ENCODE results near the gene UBR3.

DNA sequence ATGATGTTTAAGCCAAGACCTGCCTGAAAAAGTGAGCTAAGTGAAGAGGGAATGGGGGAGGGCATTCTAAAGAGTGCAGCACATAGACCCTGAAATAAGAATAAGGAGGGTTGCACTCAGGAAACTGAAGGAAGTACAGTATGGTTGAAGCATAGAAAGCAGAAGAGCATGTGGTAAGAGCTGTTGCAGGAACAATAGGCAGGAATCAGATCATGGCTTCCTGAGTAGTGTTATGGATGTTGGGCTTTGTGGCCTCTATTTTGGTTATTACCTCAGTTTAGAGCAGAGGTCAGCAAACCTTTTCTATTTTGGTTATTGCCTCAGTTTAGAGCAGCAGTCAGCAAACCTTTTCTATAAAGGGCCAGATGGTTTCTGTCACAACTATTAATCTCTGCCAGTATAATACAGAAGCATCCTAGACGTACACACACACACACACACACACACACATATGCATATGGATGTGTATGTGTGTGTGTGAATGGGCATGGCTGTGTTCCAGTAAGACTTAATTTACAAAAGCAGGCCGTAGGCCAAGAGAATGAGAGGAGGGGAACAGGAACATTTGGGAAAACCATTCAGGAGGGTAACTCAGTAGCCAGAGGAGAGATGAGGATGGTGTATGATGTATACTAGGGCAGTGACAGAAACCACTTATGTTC lies 259.6 kb downstream of the UBR3 start:
- TF ChIP-seq, protein P1, sequence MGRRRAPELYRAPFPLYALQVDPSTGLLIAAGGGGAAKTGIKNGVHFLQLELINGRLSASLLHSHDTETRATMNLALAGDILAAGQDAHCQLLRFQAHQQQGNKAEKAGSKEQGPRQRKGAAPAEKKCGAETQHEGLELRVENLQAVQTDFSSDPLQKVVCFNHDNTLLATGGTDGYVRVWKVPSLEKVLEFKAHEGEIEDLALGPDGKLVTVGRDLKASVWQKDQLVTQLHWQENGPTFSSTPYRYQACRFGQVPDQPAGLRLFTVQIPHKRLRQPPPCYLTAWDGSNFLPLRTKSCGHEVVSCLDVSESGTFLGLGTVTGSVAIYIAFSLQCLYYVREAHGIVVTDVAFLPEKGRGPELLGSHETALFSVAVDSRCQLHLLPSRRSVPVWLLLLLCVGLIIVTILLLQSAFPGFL (CRISPR knock-in tag; IDR thresholded peaks at IDR 0.05; ENCODE audit: borderline replicate concordance): no peak
- TF ChIP-seq, protein P2, sequence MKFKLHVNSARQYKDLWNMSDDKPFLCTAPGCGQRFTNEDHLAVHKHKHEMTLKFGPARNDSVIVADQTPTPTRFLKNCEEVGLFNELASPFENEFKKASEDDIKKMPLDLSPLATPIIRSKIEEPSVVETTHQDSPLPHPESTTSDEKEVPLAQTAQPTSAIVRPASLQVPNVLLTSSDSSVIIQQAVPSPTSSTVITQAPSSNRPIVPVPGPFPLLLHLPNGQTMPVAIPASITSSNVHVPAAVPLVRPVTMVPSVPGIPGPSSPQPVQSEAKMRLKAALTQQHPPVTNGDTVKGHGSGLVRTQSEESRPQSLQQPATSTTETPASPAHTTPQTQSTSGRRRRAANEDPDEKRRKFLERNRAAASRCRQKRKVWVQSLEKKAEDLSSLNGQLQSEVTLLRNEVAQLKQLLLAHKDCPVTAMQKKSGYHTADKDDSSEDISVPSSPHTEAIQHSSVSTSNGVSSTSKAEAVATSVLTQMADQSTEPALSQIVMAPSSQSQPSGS (CRISPR knock-in tag; IDR thresholded peaks at IDR 0.05; ENCODE audit: borderline replicate concordance, low read depth): no peak
- TF ChIP-seq, protein P3, sequence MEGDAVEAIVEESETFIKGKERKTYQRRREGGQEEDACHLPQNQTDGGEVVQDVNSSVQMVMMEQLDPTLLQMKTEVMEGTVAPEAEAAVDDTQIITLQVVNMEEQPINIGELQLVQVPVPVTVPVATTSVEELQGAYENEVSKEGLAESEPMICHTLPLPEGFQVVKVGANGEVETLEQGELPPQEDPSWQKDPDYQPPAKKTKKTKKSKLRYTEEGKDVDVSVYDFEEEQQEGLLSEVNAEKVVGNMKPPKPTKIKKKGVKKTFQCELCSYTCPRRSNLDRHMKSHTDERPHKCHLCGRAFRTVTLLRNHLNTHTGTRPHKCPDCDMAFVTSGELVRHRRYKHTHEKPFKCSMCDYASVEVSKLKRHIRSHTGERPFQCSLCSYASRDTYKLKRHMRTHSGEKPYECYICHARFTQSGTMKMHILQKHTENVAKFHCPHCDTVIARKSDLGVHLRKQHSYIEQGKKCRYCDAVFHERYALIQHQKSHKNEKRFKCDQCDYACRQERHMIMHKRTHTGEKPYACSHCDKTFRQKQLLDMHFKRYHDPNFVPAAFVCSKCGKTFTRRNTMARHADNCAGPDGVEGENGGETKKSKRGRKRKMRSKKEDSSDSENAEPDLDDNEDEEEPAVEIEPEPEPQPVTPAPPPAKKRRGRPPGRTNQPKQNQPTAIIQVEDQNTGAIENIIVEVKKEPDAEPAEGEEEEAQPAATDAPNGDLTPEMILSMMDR (IDR thresholded peaks at IDR 0.05): no peak
- TF ChIP-seq, protein P4, sequence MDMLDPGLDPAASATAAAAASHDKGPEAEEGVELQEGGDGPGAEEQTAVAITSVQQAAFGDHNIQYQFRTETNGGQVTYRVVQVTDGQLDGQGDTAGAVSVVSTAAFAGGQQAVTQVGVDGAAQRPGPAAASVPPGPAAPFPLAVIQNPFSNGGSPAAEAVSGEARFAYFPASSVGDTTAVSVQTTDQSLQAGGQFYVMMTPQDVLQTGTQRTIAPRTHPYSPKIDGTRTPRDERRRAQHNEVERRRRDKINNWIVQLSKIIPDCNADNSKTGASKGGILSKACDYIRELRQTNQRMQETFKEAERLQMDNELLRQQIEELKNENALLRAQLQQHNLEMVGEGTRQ (CRISPR knock-in tag; IDR thresholded peaks at IDR 0.05): no peak
- TF ChIP-seq KAT7 (CRISPR knock-in tag; IDR thresholded peaks at IDR 0.05; ENCODE audit: borderline replicate concordance): no peak
- TF ChIP-seq NFYB (CRISPR knock-in tag; conservative IDR thresholded peaks at IDR 0.05; ENCODE audit: low read depth): no peak
- TF ChIP-seq, protein P5, sequence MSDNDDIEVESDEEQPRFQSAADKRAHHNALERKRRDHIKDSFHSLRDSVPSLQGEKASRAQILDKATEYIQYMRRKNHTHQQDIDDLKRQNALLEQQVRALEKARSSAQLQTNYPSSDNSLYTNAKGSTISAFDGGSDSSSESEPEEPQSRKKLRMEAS (CRISPR knock-in tag; IDR thresholded peaks at IDR 0.05): no peak
- TF ChIP-seq SP1 (CRISPR knock-in tag; conservative IDR thresholded peaks at IDR 0.05): no peak
- TF ChIP-seq, protein P6, sequence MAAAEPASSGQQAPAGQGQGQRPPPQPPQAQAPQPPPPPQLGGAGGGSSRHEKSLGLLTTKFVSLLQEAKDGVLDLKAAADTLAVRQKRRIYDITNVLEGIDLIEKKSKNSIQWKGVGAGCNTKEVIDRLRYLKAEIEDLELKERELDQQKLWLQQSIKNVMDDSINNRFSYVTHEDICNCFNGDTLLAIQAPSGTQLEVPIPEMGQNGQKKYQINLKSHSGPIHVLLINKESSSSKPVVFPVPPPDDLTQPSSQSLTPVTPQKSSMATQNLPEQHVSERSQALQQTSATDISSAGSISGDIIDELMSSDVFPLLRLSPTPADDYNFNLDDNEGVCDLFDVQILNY (CRISPR knock-in tag; IDR thresholded peaks at IDR 0.05): no peak
- no peak for TF ChIP-seq CBFB (CRISPR knock-in tag; IDR thresholded peaks at IDR 0.05; ENCODE audit: low read depth)
- no peak for TF ChIP-seq SMAD3 (CRISPR knock-in tag; IDR thresholded peaks at IDR 0.05; ENCODE audit: borderline replicate concordance)
- no peak for TF ChIP-seq TP53 (CRISPR knock-in tag; IDR thresholded peaks at IDR 0.05)
- TF ChIP-seq FOXJ3 (CRISPR knock-in tag; IDR thresholded peaks at IDR 0.05; ENCODE audit: borderline replicate concordance): no peak

Data from WTC11 (cell line).